Stimulated activated CD8-positive, alpha-beta memory T cell treated with anti-CD3 and anti-CD28 coated beads, Interleukin-12 subunit alpha, Interleukin-12 subunit beta, amount 100 ng/mL, for 24 hours (primary cell): ENCODE data around the gene RGS11.

ENCODE experiments used
- DNase-seq: peaks from one replicate; pipeline ENCODE4 v3.0.0-alpha.2; 2020; ENCODE audit errors: extremely low read depth

RGS11 gene

GRCh38 chr16:296806-297510 is 21.2 kb upstream of the RGS11 start:
- no peak for DNase-seq

- DNase-seq, result no peak
These were observed 20.5 kb upstream of the RGS11 start for GRCh38 chr16:296276-296675.

GRCh38 chr16:293043-293775 is 17.5 kb upstream of the RGS11 start:
- no peak for DNase-seq

GRCh38 chr16:291539-291938 is 15.8 kb upstream of the RGS11 start:
- no peak for DNase-seq

GRCh38 chr16:290681-291405 is 15.1 kb upstream of the RGS11 start:
- DNase-seq, result no peak

- DNase-seq, result no peak
These were observed 14.4 kb upstream of the RGS11 start for GRCh38 chr16:290015-290680.

GRCh38 chr16:289395-289997 is 13.8 kb upstream of the RGS11 start:
- DNase-seq, result no peak

GRCh38 chr16:287981-288920 is 12.5 kb upstream of the RGS11 start:
- DNase-seq, result no peak

- DNase-seq, result no peak
These were observed 11.6 kb upstream of the RGS11 start for GRCh38 chr16:287298-287811.

- DNase-seq, result no peak
These were observed 10.9 kb upstream of the RGS11 start for GRCh38 chr16:286491-287297.

GRCh38 chr16:285146-286055 is 9.7 kb upstream of the RGS11 start:
- DNase-seq, result no peak

- DNase-seq, result no peak
These were observed 8.7 kb upstream of the RGS11 start for GRCh38 chr16:284204-285120.

GRCh38 chr16:283033-283805 is 7.5 kb upstream of the RGS11 start, which contains the start of gene PDIA2:
PDIA2 (plus strand) TSS chr16:283164; CDS start chr16:283170, 6 bp downstream.
- DNase-seq, result no peak

- no peak for DNase-seq
These were observed 6.7 kb upstream of the RGS11 start for GRCh38 chr16:282491-282890.

- DNase-seq, result no peak
These were observed 6.0 kb upstream of the RGS11 start for GRCh38 chr16:281660-282255.

- no peak for DNase-seq
These were observed 5.4 kb upstream of the RGS11 start for GRCh38 chr16:280991-281659.
